Renal cortical epithelial cell (primary cell): Measurements from ENCODE around the gene SIMC1. TPM values are rescaled to one million over a fixed set of nuclear protein-coding genes. Genes with fewer than 3 reads are reported as not detected.

Experiments
- DNase-seq: peaks from one replicate; pipeline ENCODE4 v3.0.0-alpha.2; 2011; ENCODE audit warnings: low read depth
- total RNA-seq: library from RNA; depleted of rRNA; stranded (reverse); fragments of >200 nt; gene quantifications from 2 replicates; pipeline ENCODE4 v1.2.3, GENCODE V29; 2014

SIMC1 gene
- total RNA-seq, 1 donor from 2014 or later = 7.0 TPM

- DNase-seq = peak; percentile 86
These were observed 123.4 kb downstream of the SIMC1 start, which contains the start of gene KIAA1191 for GRCh38 chr5:176361437-176362232. Gene KIAA1191 (minus strand): TSS chr5:176361764. CDS start chr5:176359508, 2,256 bp downstream.

DNA sequence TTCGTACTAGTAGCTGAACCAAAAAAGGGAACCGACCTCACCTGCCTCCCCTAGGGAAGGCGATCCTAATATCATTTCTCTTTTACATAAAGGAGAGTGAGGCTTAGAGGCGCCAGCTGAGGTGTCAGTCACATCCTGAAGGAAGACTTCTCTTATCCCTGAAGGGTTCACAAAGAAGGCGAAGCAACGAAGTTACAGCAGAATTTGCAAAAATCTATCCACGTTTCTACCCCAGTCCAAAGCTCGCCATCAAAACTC, 123.9 kb downstream of the SIMC1 start:
- no peak for DNase-seq

DNA sequence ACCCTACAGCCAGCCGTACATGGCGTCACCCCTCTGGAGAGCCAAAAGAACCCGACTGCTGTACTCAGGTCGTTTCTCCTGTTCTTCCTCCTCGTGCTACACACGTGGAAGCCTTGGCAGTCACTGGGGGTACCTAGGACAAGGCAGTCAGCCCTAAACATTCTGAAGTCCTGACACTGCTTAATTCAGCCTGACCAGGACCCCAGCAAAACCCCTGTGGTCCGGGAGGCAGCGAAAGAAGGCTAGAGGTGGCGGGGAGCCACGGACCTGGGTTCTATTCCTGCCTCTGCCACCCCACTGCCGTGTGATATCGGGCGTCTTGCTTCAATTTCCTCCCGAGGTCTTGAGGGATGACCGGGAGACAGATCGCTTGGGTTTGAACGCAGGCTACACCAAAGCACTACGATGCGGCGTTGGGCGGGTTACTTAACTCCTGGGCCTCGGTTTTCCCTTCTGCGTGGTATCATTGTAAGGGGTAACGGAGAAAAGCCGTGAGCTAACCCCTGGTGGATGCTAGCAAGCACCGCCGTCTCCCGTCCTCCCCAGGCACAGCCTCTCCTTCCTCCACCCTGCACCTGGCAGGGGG, 126.6 kb downstream of the SIMC1 start:
- DNase-seq = no peak

DNA sequence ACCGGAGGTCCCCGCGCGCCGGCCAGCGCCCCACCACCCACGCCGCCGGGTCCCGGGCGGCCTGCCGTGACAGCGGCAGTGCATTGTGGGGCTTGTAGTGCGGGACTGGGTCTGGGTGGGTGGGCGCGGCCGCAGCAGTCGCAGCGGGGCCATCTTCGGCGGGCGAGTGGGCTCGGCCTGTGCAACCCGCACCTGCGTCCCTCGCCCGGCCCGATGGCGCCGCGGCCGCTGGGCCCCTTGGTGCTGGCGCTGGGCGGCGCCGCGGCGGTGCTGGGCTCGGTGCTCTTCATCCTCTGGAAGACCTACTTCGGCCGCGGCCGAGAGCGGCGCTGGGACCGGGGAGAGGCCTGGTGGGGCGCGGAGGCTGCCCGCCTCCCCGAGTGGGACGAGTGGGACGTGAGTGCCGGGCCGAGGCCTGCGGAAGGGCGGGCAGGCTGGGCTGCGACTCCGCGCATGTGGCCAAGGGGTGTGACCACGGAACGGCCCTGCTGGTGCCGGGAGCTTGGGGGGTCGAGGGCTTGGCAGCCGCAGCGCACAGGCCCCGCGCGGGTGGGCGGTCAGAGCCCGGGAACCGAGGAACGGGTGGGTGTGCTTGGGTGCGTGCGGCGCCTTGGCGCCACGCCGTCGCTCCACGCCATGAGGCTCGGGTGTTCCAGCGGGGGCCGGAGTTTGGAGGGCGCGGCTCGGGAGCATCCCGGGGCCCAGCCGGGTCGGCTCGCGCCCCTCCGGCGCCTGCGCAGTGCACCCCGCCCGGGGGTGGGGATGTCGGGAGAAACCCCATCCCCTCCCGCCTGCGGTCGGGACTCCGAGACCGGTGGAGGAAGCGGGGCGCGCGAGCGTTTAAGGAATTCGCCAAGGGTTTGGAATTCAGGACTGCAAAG, 127.4 kb downstream of the SIMC1 start, which contains the start of gene ARL10:
Gene ARL10 (plus strand): TSS at position 137 of the 881 bp plus-strand sequence. CDS start 77 bp downstream, at position 214.
- no peak for DNase-seq

DNA sequence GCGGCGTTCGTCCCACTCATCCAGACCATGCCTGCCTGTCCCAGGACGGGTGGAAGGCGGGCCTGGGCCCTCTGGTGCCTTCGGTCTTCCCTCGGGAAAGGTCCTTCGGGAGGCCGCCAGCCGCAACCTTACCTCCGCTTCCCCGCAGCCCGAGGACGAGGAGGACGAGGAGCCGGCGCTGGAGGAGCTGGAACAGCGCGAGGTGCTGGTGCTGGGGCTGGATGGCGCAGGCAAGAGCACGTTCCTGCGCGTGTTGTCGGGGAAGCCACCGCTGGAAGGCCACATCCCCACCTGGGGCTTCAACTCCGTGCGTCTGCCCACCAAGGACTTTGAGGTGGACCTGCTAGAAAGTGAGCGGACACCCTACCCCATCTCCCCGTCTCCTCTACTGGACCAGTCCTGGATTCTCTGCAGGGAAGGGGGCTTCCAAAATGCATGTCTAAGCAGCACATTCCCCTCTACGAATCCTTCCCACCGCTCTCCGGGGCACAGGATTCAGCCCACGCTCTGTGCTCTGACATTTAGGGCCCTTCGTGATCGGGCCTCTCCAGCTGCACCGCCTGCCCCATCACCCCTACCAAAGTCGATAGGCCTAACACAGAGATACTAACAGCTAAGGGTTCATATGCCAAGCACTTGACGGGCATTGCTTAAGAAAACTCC, 128.1 kb downstream of the SIMC1 start:
- DNase-seq = no peak

DNA sequence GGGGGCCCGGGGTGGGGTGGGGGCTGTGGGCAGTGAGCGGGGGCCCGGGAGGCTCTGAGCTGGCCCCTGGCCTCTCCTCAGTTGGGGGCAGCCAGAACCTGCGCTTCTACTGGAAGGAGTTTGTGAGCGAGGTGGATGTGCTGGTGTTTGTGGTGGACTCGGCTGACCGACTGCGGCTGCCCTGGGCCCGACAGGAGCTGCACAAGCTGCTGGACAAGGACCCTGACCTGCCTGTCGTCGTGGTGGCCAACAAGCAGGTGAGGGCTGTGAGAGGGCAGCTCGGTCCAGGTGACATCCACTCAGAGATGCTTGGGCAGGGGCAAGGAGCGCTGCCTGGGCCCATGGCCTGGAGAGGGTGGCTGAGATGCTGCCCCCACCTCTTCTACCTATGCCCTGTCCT, 130.5 kb downstream of the SIMC1 start:
- no peak for DNase-seq

DNA sequence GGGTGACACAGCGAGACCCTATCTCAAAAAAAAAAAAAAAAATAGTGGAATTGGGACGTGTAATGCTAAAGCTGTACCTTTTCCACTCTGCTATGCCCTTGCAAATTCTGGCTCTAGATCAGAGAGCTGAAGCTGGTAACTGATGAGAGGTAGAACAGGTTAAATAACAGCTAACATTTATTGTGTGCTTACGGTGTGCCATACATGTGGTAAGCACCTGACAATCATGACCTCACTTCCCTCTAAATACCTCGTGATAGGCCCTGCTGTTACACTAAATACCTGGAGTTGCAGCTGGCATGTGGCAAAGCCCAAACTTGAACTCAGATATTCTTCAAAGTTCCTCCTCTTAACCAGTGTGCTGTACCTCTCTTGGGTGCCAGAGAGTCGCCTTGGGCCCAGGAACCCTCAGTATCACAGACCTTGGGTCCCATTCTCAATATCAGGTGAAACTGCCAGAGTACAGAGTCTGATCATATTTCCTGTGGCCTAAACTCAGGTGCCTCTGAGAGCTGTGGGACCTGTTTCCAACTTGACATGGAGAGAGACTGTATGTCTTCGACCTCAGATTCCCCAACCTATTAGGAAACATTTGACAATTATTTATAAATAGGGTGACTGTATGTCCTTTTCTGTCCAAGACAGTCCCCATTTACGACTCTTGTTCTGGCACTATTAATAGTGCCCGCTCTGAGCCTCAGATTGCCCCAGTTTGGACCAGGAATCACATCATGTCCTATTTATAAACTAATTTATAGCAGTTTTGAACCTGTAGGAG, 131.9 kb downstream of the SIMC1 start:
- DNase-seq = no peak

DNA sequence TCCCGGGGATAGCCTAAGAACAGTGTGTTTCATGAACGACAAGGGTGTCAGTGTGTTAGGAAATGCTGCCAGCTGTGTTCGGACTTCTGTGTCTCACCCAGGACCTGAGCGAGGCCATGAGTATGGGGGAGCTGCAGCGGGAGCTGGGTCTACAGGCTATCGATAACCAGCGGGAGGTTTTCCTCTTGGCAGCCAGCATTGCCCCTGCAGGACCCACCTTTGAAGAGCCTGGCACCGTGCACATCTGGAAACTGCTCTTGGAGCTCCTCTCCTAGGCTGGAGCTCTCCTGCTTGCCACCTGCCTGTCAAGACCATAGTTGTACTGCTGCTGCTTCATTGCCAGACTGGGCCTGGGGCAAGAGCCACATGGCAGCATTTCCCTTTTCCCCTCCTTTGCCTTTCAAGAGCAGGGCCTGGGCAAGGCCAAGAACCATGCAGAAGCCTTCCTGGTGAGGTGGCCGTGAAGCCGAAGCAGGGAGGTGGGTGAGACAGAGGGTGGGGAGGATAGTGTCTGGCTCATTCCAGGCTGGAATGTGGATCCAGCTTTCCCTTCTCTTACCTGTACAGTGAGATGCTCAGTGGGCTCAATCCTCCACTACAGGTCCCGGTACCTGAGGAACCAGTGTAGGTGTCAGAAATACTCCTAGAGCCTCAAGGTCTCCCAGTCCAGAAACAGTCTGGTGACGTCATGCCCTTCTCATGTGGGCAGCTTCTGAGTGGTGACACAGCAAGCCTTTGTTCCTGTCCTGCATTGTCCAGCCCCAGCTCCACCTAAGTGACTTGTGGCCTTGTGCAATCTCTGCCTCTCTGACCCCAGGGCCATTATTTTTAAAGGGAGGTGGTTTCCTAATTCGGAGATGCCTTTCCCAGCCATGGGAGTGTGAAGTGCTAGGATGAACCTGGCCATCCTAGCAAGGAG, 133.7 kb downstream of the SIMC1 start:
- no peak for DNase-seq

- no peak for DNase-seq
These were observed 135.0 kb downstream of the SIMC1 start for GRCh38 chr5:176373100-176373818.

GRCh38 chr5:176379881-176380280, 141.7 kb downstream of the SIMC1 start:
- no peak for DNase-seq

DNA sequence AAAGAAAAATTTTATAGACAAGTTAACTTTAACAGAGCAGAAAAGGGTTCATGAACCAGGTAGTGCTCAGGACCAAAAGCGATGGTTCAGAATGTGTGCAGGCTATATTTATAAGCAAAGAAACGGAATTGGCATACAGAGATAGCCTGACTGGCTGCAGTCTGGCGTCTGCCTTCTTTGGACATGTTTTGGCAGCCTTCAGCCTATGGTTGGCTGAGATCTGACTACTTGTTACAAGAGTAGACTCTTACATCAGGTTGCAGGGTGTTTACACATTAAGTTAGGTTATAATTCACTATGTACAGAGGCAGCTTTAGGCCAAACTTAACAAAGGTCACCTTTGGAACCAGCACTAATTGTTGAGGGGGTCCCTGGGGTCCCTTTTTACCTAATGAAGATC, 143.2 kb downstream of the SIMC1 start:
- no peak for DNase-seq

- no peak for DNase-seq
These were observed 143.8 kb downstream of the SIMC1 start for GRCh38 chr5:176381979-176382378.

DNA sequence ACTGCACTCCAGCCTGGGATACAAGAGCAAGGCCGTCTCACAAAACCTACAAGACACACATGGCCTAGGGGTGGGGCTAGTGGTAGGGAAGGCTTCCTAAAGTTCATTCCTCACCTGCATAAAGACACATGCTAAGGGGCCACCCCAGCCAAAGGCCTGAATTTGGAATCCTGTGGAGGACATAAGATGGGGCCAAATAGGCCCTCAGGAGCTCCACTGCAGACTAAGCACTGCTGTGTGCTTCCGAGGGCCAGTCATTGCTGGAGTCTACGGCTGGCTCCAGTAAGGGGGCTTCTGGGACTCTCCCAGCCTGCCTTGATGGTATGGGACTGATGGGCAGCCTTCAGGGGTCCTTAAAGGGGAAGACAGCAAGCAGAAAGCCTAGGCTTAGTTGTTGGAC, 144.5 kb downstream of the SIMC1 start:
- no peak for DNase-seq

GRCh38 chr5:176383248-176383905, 145.2 kb downstream of the SIMC1 start:
- DNase-seq = no peak

DNA sequence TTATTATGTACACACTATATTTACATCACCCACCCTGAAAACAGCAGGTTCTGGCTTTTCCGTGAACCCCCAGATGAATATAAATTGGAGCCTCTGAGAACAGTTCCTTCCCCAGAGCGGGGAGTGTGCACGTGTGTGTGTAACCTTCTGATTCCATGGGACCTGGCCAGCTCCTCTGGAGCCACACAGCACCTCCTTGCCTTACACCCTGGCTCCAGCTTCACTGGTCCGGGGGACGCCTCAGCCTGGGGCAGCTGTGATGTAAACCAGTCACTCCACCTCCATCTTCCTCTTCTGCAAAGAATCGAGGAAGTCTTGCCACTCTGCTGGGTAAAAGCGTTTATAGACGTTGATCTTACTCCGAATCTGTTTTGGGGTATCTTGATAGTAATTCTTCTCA, 145.7 kb downstream of the SIMC1 start:
- DNase-seq = no peak

GRCh38 chr5:176384366-176384930, 146.2 kb downstream of the SIMC1 start:
- DNase-seq = no peak

DNA sequence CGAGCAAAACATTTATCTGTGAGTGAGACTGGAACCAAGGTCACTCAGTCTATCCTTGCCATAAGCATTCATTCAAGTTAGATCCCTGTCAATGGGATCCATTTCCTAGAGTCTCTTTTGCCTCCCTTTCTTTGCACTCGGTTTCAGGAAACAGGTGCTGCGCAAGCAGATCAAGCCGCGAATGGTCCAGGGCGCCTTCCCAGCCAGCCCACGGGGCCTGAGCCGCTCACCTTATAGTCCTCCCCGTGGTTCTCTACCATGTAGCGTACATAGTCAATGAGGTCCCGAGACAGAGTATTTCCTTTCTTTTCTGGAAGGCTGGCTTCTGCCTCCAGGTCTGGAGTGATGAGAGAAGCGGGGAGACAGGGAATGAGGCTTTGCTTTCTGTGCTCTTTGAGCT, 146.8 kb downstream of the SIMC1 start:
- no peak for DNase-seq

- DNase-seq = no peak
These were observed 148.3 kb downstream of the SIMC1 start for GRCh38 chr5:176386491-176386890.
